ENCODE results near the gene SLC30A7. TPM values are rescaled to one million over a fixed set of nuclear protein-coding genes. Genes with fewer than 3 reads are reported as not detected.

Gene SLC30A7
- total and polyA plus RNA-seq, 4 donors: 6.0 to 38.9 (median 10.9) TPM

DNA sequence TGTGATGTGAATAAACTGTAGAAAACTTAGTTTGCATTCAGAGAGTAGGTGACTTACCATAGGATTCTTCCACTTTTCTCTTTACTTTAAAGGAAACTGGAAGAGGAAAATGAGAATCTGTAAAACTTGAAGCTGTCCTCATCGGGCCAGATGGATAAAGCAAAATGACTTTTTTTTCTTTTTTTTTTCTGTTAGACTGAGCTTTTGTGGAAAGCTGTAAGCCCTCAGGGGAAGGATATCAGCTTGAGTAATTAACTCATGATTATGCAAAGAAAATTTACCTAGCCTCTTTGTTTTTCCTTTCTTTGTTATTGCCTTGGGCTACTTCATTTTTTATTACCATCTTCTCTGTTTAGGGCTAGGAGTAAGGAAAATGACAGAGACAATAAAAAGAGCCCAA, 76.3 kb downstream of the SLC30A7 start:
- no peak for TF ChIP-seq RAD21 (IDR thresholded peaks at IDR 0.05)
- TF ChIP-seq, protein P1, sequence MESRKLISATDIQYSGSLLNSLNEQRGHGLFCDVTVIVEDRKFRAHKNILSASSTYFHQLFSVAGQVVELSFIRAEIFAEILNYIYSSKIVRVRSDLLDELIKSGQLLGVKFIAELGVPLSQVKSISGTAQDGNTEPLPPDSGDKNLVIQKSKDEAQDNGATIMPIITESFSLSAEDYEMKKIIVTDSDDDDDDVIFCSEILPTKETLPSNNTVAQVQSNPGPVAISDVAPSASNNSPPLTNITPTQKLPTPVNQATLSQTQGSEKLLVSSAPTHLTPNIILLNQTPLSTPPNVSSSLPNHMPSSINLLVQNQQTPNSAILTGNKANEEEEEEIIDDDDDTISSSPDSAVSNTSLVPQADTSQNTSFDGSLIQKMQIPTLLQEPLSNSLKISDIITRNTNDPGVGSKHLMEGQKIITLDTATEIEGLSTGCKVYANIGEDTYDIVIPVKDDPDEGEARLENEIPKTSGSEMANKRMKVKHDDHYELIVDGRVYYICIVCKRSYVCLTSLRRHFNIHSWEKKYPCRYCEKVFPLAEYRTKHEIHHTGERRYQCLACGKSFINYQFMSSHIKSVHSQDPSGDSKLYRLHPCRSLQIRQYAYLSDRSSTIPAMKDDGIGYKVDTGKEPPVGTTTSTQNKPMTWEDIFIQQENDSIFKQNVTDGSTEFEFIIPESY (IDR thresholded peaks at IDR 0.05): no peak
- no peak for TF ChIP-seq HNF4G (IDR thresholded peaks at IDR 0.05)
- no peak for TF ChIP-seq FOXA2 (IDR thresholded peaks at IDR 0.05)
- no peak for TF ChIP-seq FOXA1 (IDR thresholded peaks at IDR 0.05)
- TF ChIP-seq, protein P2, sequence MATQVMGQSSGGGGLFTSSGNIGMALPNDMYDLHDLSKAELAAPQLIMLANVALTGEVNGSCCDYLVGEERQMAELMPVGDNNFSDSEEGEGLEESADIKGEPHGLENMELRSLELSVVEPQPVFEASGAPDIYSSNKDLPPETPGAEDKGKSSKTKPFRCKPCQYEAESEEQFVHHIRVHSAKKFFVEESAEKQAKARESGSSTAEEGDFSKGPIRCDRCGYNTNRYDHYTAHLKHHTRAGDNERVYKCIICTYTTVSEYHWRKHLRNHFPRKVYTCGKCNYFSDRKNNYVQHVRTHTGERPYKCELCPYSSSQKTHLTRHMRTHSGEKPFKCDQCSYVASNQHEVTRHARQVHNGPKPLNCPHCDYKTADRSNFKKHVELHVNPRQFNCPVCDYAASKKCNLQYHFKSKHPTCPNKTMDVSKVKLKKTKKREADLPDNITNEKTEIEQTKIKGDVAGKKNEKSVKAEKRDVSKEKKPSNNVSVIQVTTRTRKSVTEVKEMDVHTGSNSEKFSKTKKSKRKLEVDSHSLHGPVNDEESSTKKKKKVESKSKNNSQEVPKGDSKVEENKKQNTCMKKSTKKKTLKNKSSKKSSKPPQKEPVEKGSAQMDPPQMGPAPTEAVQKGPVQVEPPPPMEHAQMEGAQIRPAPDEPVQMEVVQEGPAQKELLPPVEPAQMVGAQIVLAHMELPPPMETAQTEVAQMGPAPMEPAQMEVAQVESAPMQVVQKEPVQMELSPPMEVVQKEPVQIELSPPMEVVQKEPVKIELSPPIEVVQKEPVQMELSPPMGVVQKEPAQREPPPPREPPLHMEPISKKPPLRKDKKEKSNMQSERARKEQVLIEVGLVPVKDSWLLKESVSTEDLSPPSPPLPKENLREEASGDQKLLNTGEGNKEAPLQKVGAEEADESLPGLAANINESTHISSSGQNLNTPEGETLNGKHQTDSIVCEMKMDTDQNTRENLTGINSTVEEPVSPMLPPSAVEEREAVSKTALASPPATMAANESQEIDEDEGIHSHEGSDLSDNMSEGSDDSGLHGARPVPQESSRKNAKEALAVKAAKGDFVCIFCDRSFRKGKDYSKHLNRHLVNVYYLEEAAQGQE (IDR thresholded peaks at IDR 0.05): no peak
- TF ChIP-seq EGR1 (IDR thresholded peaks at IDR 0.05; ENCODE audit: low read depth in 2 of 2): no peak
- TF ChIP-seq HNF4A (conservative IDR thresholded peaks at IDR 0.05): no peak
- TF ChIP-seq JUND (IDR thresholded peaks at IDR 0.05): no peak
- no peak for TF ChIP-seq YY1 (IDR thresholded peaks at IDR 0.05)
- TF ChIP-seq, protein P3, sequence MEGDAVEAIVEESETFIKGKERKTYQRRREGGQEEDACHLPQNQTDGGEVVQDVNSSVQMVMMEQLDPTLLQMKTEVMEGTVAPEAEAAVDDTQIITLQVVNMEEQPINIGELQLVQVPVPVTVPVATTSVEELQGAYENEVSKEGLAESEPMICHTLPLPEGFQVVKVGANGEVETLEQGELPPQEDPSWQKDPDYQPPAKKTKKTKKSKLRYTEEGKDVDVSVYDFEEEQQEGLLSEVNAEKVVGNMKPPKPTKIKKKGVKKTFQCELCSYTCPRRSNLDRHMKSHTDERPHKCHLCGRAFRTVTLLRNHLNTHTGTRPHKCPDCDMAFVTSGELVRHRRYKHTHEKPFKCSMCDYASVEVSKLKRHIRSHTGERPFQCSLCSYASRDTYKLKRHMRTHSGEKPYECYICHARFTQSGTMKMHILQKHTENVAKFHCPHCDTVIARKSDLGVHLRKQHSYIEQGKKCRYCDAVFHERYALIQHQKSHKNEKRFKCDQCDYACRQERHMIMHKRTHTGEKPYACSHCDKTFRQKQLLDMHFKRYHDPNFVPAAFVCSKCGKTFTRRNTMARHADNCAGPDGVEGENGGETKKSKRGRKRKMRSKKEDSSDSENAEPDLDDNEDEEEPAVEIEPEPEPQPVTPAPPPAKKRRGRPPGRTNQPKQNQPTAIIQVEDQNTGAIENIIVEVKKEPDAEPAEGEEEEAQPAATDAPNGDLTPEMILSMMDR (IDR thresholded peaks at IDR 0.05; ENCODE audit: low read depth, low read length, missing input control): no peak
- TF ChIP-seq SP1 (IDR thresholded peaks at IDR 0.05): no peak
- TF ChIP-seq, protein P4, sequence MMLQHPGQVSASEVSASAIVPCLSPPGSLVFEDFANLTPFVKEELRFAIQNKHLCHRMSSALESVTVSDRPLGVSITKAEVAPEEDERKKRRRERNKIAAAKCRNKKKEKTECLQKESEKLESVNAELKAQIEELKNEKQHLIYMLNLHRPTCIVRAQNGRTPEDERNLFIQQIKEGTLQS (IDR thresholded peaks at IDR 0.05): no peak
- TF ChIP-seq, protein P5, sequence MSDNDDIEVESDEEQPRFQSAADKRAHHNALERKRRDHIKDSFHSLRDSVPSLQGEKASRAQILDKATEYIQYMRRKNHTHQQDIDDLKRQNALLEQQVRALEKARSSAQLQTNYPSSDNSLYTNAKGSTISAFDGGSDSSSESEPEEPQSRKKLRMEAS (IDR thresholded peaks at IDR 0.05): no peak
- TF ChIP-seq TAF1 (conservative IDR thresholded peaks at IDR 0.05): no peak
- no peak for TF ChIP-seq RXRA (IDR thresholded peaks at IDR 0.05)
- WGBS: 88% methylated on average over 1 of the region's 1 CpG
- H3K36me3 ChIP-seq (ENCODE audit: control insufficient read depth in 4 of 4, insufficient read depth in 3 of 4, low read depth in 1 of 4, low read length in 3 of 4): peaks cover 3 to 14% (median 9%) of the 10 kb centered on the region in 4 donors
- H3K27me3 ChIP-seq (ENCODE audit: control insufficient read depth in 4 of 4, insufficient read depth in 4 of 4, low read length in 3 of 4): no peaks in the 10 kb centered on the region
- no peak overlapping the region for H3K9ac ChIP-seq (ENCODE audit: low read depth in 1 of 2, low read length in 2 of 2)
- DNase-seq (ENCODE audit: low spot score): no peak
- H3K27ac ChIP-seq (ENCODE audit: low read depth in 1 of 2, low read length in 2 of 2): no peak overlapping the region
- no peaks in the 10 kb centered on the region for H3K9me3 ChIP-seq (ENCODE audit: control insufficient read depth in 4 of 4, low read length in 3 of 4)
- no peaks in the 10 kb centered on the region for H3K4me1 ChIP-seq (ENCODE audit: control insufficient read depth in 4 of 4, insufficient read depth in 4 of 4, low read length in 3 of 4)
- no peak overlapping the region for H3K4me3 ChIP-seq (ENCODE audit: low read depth in 1 of 3, low read length in 3 of 3)

DNA sequence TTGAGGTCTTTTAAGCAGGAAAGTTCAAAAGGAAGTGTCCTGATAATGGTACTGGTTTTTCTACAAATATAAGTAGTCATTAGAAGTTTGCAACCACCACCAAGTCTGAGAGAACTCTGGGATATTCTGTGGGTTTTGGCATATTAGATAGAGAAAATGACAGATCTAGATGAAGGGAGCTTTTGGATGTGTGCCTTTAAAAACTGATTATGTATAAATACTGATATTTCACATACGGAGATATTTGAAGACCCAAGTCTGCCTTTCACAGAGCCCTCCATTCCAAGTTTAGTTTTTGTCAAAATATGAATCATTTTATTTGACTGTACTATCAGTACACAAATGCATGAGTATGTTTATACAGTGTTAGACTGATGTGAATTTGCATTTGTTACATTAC, 81.0 kb downstream of the SLC30A7 start:
- Histone ChIP-seq H3K9ac (ENCODE audit: low read depth in 1 of 2, low read length in 2 of 2) (no peak overlapping the region), H3K4me1 (ENCODE audit: control insufficient read depth in 4 of 4, insufficient read depth in 4 of 4, low read length in 3 of 4) (no peaks in the 10 kb centered on the region), H3K27ac (ENCODE audit: low read depth in 1 of 2, low read length in 2 of 2) (no peak overlapping the region), H3K36me3 (ENCODE audit: control insufficient read depth in 4 of 4, insufficient read depth in 3 of 4, low read depth in 1 of 4, low read length in 3 of 4) (peaks cover 0 to 11% (median 7%) of the 10 kb centered on the region in 4 donors), H3K27me3 (ENCODE audit: control insufficient read depth in 4 of 4, insufficient read depth in 4 of 4, low read length in 3 of 4) (no peaks in the 10 kb centered on the region), H3K9me3 (ENCODE audit: control insufficient read depth in 4 of 4, low read length in 3 of 4) (no peaks in the 10 kb centered on the region), H3K4me3 (ENCODE audit: low read depth in 1 of 3, low read length in 3 of 3) (no peak overlapping the region)
- WGBS: 91% methylated on average over 1 of the region's 1 CpG
- no peak for DNase-seq (ENCODE audit: low spot score)
- TF ChIP-seq, protein P3 (IDR thresholded peaks at IDR 0.05; ENCODE audit: low read depth, low read length, missing input control): no peak
- TF ChIP-seq, protein P5 (IDR thresholded peaks at IDR 0.05): no peak
- no peak for TF ChIP-seq JUND (IDR thresholded peaks at IDR 0.05)
- TF ChIP-seq YY1 (IDR thresholded peaks at IDR 0.05): no peak
- no peak for TF ChIP-seq RXRA (IDR thresholded peaks at IDR 0.05)
- no peak for TF ChIP-seq SP1 (IDR thresholded peaks at IDR 0.05)
- no peak for TF ChIP-seq FOXA1 (IDR thresholded peaks at IDR 0.05)
- TF ChIP-seq HNF4A (conservative IDR thresholded peaks at IDR 0.05): no peak
- TF ChIP-seq TAF1 (conservative IDR thresholded peaks at IDR 0.05): no peak
- TF ChIP-seq NR2F2 (IDR thresholded peaks at IDR 0.05): no peak
- TF ChIP-seq, protein P4 (IDR thresholded peaks at IDR 0.05): no peak
- no peak for TF ChIP-seq EGR1 (IDR thresholded peaks at IDR 0.05; ENCODE audit: low read depth in 2 of 2)
- TF ChIP-seq HNF4G (IDR thresholded peaks at IDR 0.05): no peak
- TF ChIP-seq FOXA2 (IDR thresholded peaks at IDR 0.05): no peak

Measured in liver (tissue), 9 donors.